Pons (tissue), 1 donor: ENCODE measurements around the gene PDK1.
"Not testable (repeated sequence)": the region's sequence is repeated elsewhere in the genome, so short reads cannot be mapped to it uniquely, and the experiment has no call there.

Source experiments
- DNase-seq: peaks from one replicate; pipeline ENCODE4 v3.0.0-alpha.2; 2016; ENCODE audit warnings: low spot score

PDK1 gene

GRCh38 chr2:172555522-172556283 is at the start of gene PDK1:
Gene PDK1, plus strand, starts transcription at chr2:172556090. Its CDS starts 61 bp downstream, at chr2:172556151.
- DNase-seq: peak; percentile 87

- no peak for DNase-seq
Observed at GRCh38 chr2:172507199-172507598, 48.7 kb upstream of the PDK1 start.

DNA sequence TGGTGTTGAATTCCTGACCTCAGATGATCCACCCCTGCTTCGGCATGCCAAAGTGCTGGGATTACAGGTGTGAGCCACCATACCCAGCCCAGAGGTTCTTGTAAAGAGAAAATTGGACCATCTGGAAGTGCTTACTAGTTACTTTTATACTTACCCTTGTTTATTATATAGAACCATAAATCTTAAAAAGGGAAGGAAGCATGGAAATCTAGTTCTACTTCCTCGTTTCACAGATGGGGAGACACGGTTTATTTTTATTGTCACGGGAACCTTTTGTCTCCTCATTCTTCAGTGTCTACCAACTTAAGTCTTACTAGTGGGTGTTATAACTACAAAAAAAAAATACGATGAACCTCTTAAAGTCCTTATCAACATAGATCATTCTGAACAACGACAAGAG is 45.8 kb upstream of the PDK1 start:
- DNase-seq: peak; percentile 12

- DNase-seq: no peak
Observed at GRCh38 chr2:172510548-172510947, 45.3 kb upstream of the PDK1 start.

GRCh38 chr2:172512810-172513523 is 42.9 kb upstream of the PDK1 start:
- DNase-seq: no peak

DNA sequence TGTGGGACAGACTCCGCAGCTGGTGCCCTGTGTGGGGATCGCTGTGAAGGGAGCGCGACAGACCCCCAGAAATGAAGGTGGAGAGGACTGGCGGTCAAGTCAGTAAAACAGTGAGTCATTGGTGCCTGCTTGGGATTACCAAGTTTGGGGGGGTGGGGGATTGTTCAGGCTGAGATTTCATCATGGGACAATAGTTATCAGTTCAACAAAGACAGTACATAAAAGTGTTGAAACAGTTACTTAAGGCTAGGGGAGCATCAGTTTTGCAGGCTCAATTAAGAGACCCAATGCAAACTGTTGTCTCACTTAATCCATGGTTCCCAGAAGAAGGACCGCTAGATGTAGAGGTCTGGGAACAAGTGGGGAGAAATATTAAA is 42.4 kb upstream of the PDK1 start:
- no peak for DNase-seq

DNA sequence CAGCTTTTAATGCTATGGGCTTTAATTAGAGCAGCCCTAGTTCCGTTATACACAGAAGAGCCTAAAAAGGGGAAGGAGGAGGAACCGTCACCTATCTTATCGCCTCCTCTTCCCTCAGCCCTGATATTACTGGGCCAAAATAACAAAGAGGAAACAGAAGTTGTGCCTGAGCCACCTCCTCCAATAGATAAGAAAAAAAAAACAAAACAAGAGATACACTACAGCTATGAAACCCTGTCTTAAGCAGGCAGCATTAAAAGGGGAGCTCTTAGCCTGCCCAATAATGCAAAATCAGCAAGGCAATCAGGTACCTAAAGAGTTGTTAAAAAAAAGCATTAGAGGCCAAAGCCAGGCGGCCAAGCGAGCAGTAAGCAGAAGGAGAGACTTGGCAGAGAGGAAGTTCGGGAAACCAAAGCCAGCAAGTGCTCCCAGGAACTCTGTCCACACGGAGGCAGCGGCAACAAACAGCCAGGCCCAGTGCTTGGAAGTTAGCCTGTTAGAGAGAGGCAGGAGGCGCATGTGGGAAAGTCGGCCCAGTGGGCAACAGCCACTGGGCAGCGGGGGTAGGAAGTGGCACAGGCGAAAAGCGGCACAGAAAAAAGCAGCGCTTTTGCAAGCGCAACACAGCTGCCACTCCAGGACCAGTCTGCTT is 41.8 kb upstream of the PDK1 start:
- DNase-seq: peak; percentile 61

DNA sequence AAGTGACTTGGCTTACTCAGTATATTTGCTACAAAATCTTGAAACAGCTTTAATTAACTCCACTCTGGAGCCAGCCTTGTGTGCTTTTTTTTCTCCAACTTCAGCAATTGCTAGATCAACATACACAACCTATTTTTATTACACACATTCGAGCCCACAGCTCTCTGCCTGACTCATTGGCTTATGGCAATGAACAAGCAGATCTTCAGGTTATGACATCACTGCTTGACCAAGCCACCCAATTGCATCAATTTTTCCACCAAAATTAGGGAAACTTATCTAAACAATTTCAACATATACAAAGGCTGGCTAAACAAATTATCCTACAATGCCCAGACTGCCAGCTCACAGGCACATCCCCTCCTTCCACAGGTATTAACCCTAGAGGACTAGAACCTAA is 39.6 kb upstream of the PDK1 start:
- DNase-seq: no peak

GRCh38 chr2:172518995-172519394 is 36.9 kb upstream of the PDK1 start:
- DNase-seq: no peak

GRCh38 chr2:172525601-172526000 is 30.3 kb upstream of the PDK1 start:
- DNase-seq: no peak

DNA sequence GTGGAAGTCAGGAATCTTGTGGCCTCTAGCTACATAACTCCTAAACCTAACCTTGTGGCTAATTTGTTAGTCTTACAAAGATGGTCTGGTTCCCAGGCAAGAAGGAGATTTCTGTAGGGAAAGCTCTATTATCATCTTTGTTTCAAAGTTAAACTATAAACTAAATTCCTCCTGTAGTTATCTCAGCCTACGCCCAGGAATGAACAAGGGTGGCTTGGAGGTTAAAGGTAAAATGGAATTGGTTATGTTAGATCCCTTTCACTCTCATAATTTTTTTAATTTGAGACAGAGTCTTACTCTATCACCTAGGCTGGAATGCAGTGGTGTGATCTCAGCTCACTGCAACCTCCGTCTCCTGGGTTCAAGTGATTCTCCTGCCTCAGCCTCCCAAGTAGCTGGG is 24.6 kb upstream of the PDK1 start:
- no peak for DNase-seq

DNA sequence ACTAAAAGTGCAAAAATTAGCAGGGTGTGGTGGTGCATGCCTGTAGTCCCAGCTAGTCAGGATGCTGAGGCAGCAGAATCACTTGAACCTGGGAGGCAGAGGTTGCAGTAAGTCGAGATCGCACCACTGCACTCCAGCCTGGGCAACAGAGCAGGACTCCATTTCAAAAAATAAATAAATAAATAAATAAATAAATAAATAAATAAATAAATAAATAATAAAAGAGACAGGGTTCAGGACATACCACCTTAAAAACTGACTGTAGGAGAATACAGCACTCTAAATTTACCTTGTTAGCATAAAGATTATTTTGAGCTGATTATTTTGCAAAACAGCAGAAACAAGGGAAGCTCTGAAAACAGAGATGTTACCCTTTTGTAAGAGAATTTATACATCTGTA is 23.4 kb upstream of the PDK1 start:
- not testable (repeated sequence) for DNase-seq

DNA sequence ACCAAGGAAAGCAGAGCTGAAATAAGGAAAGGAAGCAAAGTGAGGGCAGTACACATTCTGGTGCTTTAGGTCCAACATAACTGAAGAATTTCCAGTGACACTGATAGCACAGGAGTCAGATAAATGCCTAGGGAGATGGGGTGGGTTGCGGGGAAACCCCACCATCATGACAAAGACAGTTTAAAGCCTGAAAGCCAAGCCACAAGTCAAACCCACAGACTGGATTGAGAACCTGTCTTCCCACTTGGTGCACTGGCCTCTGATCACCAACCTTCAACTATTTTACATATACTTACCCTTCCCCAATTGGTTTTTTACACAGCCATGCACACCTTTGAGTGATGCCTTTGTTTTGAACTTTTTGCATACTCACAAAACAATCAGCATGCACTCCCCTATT is 22.2 kb upstream of the PDK1 start:
- DNase-seq: no peak

DNA sequence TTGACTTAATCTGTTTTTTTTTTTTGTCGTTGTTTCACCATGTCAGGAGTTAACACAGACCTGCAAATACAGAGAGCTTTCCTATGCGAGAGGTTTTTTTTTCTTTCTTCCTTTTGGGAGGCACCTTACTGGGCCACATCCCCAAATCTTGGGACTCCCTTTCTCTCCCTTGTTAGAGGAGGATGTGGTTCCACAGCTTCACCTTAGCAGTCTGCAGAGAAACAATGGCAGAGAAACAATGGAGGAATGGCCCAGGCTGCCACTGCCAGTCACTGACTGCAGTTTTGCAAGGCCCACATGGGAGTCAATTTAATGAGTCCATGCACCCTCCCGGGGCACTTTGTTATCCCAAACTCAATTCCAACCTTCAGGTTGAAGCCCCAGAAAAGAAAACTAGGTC is 20.8 kb upstream of the PDK1 start:
- no peak for DNase-seq

- DNase-seq: not testable (repeated sequence)
Observed at GRCh38 chr2:172537851-172538250, 18.0 kb upstream of the PDK1 start.

DNA sequence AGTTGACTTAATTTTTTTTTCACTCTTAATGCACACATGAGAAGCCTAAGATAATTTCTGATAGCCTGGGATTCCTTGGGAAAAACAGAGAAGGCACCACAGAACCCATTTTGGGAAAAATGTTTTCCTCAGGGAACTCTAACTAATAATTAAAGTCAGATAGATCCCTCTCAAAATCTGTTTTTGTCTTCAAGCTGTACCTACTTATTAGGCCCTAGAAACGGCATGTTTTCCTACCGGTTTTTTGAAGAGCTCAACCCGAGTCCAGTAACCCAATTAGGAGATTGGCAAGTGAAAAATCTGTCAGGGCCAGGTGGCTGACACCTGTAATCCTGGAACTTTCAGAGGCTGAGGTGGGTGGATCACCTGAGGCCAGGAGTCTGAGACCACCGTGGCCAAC is 16.1 kb upstream of the PDK1 start:
- DNase-seq: no peak

DNA sequence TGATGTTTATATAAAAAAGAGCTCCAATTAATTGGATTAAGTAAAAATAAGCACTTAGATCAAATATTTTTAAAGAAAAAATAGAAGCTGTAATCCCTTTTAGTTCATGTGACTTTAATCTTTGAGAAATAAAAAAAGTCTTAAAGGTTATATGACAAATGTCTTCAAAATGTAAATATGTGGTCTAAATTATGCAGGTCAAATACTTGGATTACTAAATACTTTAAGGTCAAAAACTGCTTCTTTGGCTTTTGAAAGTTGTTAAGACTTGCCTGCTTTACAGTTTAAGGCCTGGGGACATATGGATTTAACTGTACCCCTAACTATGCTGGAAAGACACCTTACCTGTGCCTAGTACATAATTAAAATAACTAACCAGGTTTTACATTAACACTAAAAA is 15.5 kb upstream of the PDK1 start:
- DNase-seq: no peak

- DNase-seq: no peak
Observed at GRCh38 chr2:172545408-172546075, 10.3 kb upstream of the PDK1 start.

- DNase-seq: no peak
Observed at GRCh38 chr2:172549131-172549530, 6.8 kb upstream of the PDK1 start.

GRCh38 chr2:172549802-172550201 is 6.1 kb upstream of the PDK1 start:
- not testable (repeated sequence) for DNase-seq

- DNase-seq: no peak
Observed at GRCh38 chr2:172550419-172550818, 5.5 kb upstream of the PDK1 start.

- no peak for DNase-seq
Observed at GRCh38 chr2:172551271-172551670, 4.6 kb upstream of the PDK1 start.
